ENCODE data around the gene KCTD11. TPM values are rescaled to one million over a fixed set of nuclear protein-coding genes. Genes with fewer than 3 reads are reported as not detected.
A peak's percentile ranks its signal among the peaks of the same experiment; 100 is the strongest.

Gene KCTD11
- total RNA-seq, 6 experiments from 2014 or later, result 2.2 to 4.4 (median 2.9) TPM

- peaks cover 0 to 14% (median 7%) of the 10 kb centered on the region in 4 donors for H3K4me1 ChIP-seq
- H3K4me3 ChIP-seq, result peak overlapping the region; percentile 97 to 98 (median 97)
- H3K36me3 ChIP-seq, result peaks cover 11 to 36% (median 25%) of the 10 kb centered on the region in 4 donors
- ATAC-seq, result peak in 2 of 4 donors; percentile 0 to 11
- H3K27me3 ChIP-seq, result no peaks in the 10 kb centered on the region
- no peaks in the 10 kb centered on the region for H3K9me3 ChIP-seq
- WGBS (ENCODE audit: insufficient coverage, low coverage, low lambda C conversion rate, missing lambda C conversion rate), result 0% methylated on average over 4 of the region's 104 CpGs
- TF ChIP-seq POLR2A (IDR thresholded peaks at IDR 0.05), result no peak
- TF ChIP-seq, protein P1, sequence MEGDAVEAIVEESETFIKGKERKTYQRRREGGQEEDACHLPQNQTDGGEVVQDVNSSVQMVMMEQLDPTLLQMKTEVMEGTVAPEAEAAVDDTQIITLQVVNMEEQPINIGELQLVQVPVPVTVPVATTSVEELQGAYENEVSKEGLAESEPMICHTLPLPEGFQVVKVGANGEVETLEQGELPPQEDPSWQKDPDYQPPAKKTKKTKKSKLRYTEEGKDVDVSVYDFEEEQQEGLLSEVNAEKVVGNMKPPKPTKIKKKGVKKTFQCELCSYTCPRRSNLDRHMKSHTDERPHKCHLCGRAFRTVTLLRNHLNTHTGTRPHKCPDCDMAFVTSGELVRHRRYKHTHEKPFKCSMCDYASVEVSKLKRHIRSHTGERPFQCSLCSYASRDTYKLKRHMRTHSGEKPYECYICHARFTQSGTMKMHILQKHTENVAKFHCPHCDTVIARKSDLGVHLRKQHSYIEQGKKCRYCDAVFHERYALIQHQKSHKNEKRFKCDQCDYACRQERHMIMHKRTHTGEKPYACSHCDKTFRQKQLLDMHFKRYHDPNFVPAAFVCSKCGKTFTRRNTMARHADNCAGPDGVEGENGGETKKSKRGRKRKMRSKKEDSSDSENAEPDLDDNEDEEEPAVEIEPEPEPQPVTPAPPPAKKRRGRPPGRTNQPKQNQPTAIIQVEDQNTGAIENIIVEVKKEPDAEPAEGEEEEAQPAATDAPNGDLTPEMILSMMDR (IDR thresholded peaks at IDR 0.05), result no peak
- peak overlapping the region; percentile 76 to 93 (median 77) for H3K27ac ChIP-seq
- intact Hi-C loops (cut with DNase I), result no loop called here
- DNase-seq, result peak; percentile 67 to 70 (median 69)
These were observed 44.0 kb upstream of the KCTD11 start for GRCh38 chr17:7307686-7308624.

GRCh38 chr17:7308625-7309433, 43.1 kb upstream of the KCTD11 start:
- 0% methylated on average over 11 of the region's 14 CpGs for WGBS (ENCODE audit: insufficient coverage, low coverage, low lambda C conversion rate, missing lambda C conversion rate)
- DNase-seq (peak; percentile 65 to 84 (median 78)), ATAC-seq (peak; percentile 33 to 37 (median 35))
- Histone ChIP-seq H3K27me3 (no peaks in the 10 kb centered on the region), H3K36me3 (peaks cover 11 to 44% (median 29%) of the 10 kb centered on the region in 4 donors), H3K9me3 (no peaks in the 10 kb centered on the region), H3K27ac (peak overlapping the region; percentile 76 to 93 (median 77)), H3K4me1 (peaks cover 0 to 14% (median 7%) of the 10 kb centered on the region in 4 donors), H3K4me3 (peak overlapping the region; percentile 97 to 98 (median 97))
- TF ChIP-seq POLR2A (IDR thresholded peaks at IDR 0.05), result peak; percentile 42
- TF ChIP-seq, protein P1 (IDR thresholded peaks at IDR 0.05), result no peak
- intact Hi-C loops (cut with DNase I), result no loop called here

- ATAC-seq (no peak), DNase-seq (no peak)
- Histone ChIP-seq H3K36me3 (peaks cover 11 to 47% (median 29%) of the 10 kb centered on the region in 4 donors), H3K4me1 (peaks cover 0 to 21% (median 9%) of the 10 kb centered on the region in 4 donors), H3K4me3 (peak overlapping the region in 1 of 3 donors; percentile 98), H3K27me3 (no peaks in the 10 kb centered on the region), H3K27ac (peak overlapping the region in 1 of 3 donors; percentile 77), H3K9me3 (no peaks in the 10 kb centered on the region)
- TF ChIP-seq POLR2A (IDR thresholded peaks at IDR 0.05), result no peak
- TF ChIP-seq, protein P1 (IDR thresholded peaks at IDR 0.05), result no peak
- 90% methylated on average over 7 of the region's 12 CpGs for WGBS (ENCODE audit: insufficient coverage, low coverage, low lambda C conversion rate, missing lambda C conversion rate)
- intact Hi-C loops (cut with DNase I), result no loop called here
These were observed 42.3 kb upstream of the KCTD11 start for GRCh38 chr17:7309628-7310027.

GRCh38 chr17:7311110-7311705, 40.8 kb upstream of the KCTD11 start:
- no peak for DNase-seq
- WGBS (ENCODE audit: insufficient coverage, low coverage, low lambda C conversion rate, missing lambda C conversion rate), result 84% methylated on average over 2 of the region's 7 CpGs
- Histone ChIP-seq H3K9me3 (no peaks in the 10 kb centered on the region), H3K4me1 (peaks cover 0 to 26% (median 12%) of the 10 kb centered on the region in 4 donors), H3K27me3 (no peaks in the 10 kb centered on the region), H3K4me3 (no peak overlapping the region), H3K36me3 (peaks cover 11 to 47% (median 29%) of the 10 kb centered on the region in 4 donors), H3K27ac (no peak overlapping the region)
- no peak for ATAC-seq
- intact Hi-C loops (cut with DNase I), result no loop called here
- TF ChIP-seq, protein P1 (IDR thresholded peaks at IDR 0.05), result no peak
- no peak for TF ChIP-seq POLR2A (IDR thresholded peaks at IDR 0.05)
